ENCODE results near the gene PRAMEF12.
"Not testable (repeated sequence)": the region's sequence is repeated elsewhere in the genome, so short reads cannot be mapped to it uniquely, and the experiment has no call there.

Gene PRAMEF12

DNA sequence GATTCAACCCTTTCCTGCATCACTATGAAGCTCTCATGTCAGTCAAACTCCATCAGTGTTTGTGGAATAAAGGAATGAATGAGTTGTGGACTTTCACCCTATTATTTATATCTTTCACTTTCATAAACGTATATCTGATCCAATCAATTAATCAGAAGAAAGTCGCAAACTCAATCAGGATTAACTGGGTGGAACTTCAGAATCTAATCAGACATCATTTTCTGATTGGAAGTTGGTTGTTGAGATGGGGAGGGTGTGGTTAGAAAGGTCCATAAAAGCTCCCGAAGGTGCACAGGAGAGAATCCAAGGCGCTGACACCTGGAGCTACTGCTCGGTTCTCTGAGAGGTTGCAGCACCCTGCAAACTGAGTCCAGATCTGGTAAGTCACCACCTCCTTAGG is at the start of gene PRAMEF12:
TSS of gene PRAMEF12 (plus strand) at position 301 of the 400 bp plus-strand sequence. CDS start 1,130 bp downstream, outside the sequence.
- DNase-seq: no peak

DNA sequence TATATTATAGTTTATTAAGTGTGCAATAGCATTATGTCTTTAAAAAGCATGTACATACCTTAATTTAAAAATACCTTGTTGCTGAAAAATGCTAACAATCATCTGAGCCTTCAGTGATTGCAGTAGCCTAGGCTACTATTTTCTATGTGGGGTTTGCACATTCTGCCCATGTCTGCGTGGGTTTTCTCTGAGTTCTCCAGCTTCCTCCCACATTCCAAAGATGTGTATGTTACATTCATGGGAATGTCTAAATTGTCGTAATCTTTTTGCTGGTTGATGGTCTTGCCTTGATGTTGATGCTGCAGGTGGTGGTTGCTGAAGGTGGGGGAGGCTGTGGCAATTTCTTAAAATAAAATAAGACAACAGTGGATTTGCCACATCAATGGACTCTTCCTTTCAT is 45.1 kb upstream of the PRAMEF12 start:
- DNase-seq: no peak

DNA sequence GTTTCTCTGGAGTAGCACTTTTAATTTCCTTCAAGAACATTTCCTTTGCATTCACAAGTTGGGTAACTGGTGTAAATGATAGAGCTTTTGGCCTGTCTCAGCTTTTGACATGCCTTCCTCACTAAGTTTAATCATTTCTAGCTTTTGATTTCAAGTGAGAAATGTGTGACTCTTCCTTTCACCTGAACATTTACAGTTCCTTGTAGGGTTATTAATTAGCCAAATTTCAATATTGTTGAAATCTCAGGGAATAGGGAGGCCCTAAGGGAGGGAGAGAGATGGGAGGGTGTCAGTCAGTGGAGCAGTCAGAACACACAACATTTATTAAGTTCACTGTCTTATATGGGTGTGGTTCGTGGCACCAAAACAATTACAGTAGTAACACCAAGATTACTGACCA is 43.4 kb upstream of the PRAMEF12 start:
- DNase-seq: no peak

DNA sequence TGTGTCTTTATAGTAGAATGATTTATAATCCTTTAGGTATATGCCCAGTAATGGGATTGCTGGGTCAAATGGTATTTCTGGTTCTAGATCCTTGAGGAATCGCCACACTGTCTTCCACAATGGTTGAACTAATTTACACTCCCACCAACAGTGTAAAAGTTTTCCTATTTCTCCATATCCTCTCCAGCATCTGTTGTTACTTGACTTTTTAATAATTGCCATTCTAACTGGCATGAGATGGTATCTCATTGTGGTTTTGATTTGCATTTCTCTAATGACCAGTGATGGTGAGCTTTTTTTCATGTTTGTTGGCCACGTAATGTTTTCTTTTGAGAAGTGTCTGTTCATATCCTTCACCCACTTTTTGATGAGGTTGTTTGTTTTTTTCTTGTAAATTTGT is 42.5 kb upstream of the PRAMEF12 start:
- not testable (repeated sequence) for DNase-seq

DNA sequence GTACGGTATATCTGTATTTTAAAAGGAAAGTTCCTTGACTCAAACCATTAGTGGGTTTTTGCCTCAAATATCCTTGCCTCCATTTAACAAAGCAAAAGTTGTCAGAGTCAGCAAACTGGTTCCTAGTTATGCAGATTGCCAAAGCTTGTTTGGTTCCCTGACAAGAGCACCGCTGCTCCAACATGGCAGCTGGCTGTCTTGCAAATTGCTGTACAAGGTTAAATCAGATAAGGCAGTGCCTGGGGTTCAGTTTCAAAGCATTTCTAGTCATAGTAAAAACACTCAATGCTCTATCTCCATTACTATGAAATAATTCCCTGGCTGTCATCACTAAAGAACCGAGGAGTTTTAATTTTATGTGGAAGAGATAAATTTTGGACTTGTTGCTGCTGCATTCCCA is 38.9 kb upstream of the PRAMEF12 start:
- DNase-seq: no peak

DNA sequence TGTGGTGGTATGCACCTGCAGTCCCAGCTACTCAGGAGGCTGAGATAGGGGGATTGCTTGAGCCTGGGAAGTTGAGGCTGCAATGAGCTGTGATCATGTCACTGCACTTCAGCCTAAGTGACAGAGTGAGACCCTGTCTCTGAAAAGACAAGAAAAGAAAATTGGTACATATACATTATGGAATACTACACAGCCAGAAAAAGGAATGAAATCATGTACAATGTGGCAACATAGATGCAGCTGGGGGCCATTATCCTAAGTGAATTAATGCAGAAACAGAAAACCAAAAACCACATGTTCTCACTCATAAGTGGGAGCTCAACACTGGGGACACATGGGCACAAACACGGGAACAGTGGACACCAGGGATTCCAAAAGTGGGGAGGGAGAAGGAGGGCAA is 34.6 kb upstream of the PRAMEF12 start:
- DNase-seq: no peak

DNA sequence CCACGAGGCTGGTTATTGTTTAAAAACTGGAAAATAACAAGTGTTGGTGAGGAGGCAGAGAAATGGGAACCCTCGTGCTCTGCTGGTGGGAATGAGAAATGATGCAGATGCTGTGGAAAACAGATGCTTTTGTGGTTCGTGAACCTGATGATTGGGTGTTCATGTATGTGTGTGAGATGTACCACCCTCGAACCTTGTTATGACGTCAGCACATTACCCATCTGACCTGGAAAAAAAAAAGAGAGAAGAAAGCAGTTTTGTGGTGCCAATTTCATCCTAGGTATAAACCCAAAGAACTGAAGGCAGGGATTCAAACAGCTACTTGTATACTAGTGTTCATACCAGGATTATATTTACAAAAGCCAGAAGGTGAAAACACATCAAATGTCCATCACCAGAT is 33.9 kb upstream of the PRAMEF12 start:
- no peak for DNase-seq

DNA sequence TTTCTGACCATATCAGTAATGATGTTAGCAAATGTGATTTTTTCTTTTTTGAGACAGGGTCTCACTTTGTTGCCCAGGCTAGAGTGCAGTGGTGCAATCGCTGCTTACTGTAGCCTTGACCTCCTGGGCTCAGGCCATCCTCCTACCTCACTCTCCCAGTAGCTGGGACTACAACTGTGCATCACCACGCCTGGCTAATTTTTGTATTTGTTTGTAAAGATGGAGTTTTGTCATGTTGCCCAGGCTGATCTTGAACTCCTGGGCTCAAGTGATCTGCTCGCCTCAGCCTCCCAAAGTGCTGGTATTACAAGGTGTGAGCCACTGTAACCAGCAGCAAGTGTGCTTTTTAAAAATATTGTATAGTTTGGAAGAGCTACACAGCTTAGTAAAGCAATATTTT is 31.6 kb upstream of the PRAMEF12 start:
- no peak for DNase-seq

DNA sequence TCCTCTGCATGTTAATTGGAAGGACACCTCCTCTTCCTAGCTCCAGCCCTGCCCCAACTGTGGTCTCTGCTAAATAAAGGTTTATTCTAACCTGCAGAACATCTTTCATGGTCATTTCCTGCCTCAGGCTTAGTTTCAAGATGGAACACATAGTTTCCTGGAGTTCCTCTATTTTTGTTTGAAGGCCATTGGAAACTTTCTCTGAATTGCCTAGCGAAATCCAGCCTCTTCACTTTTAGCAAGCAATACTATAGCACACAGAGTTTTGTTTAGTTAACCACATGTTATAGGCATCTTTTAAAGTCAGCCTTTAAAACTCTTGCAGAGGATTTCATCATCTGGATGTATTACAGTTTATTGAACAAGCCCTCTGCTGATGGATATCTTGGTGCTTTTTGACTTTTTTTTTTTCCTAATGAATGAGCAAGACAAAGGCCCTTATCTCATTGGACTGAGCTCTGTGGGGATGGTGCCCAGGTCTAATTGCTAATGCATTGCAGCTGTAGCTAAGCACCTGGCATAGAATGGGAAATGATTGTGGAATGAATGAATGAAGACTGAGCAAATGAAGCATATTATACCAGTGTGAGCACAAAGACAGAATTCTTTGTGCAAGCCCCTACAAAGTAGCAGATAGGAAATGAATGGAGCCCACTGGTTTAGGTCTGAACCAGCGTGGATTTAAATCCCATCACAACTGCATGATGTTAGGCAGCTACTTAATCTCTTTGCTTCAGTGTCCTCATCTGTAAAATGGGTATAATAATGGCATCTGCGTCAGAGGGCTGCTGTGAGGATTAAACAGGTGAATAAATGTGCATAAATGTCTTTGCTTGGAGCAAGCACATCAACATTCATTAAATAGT is 28.2 kb upstream of the PRAMEF12 start:
- DNase-seq: no peak

DNA sequence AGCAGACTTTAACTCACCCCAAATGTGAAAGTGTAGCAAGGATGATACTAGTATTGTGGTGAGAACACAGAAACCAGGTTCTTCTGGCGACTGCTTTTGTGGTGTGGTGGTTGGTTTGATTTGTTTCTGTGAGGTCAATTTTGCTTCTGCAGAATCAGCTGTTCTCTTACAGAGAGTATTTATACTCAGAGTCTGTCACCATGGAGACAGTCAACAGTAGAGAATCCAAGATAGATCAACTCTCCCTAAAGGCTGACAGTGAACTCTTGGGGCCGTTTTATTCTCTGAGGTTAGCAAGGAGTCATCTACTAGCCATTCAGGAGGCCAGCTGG is 27.6 kb upstream of the PRAMEF12 start, which contains the start of gene CFAP107:
TSS of gene CFAP107 (plus strand) at position 209 of the 332 bp plus-strand sequence. CDS start 231 bp downstream, outside the sequence.
- no peak for DNase-seq

DNA sequence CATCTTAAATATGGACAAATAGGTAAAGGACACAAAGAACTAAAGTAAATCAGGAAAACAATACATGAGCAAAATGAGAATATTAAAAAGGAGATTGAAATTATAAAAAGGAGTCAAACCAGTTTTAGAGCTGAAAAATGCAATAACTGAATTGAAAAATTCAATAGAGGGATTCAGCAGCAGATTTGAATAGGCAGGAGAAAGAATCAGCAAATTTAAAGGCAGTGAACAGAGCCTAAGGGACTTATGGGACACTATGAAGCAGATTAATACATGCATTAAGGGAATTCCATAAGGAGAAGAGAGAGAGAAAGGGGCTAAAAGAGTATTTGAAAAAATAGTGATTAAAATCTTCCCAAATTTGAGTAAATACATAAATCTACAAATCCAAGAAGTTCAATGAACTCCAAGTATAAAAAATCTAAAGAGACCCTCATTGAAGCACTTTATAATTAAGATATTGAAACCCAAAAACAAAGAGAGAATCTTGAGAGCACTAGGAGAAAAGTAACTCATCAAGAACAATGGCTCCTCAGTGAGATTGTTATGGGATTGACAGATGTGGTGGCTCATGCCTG is 24.7 kb upstream of the PRAMEF12 start:
- DNase-seq: no peak

DNA sequence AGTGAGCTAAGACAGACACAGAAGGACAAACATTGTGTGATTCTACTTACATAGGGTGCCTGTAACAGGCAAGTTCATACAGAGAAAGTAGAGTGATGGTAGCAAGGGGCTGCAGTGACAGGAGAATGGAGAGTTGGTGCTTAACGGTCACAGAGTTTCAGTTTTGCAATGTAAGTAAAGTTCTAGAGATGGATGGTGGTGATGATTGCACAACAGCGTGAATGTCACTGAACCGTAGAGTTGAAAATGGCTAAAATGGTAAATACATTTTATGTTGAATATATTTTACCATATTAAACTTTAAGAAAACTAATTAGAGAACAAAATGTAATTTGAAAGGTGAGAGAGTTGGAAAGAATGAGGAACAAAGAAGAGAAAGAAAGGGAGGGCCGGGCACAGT is 18.8 kb upstream of the PRAMEF12 start:
- DNase-seq: no peak

DNA sequence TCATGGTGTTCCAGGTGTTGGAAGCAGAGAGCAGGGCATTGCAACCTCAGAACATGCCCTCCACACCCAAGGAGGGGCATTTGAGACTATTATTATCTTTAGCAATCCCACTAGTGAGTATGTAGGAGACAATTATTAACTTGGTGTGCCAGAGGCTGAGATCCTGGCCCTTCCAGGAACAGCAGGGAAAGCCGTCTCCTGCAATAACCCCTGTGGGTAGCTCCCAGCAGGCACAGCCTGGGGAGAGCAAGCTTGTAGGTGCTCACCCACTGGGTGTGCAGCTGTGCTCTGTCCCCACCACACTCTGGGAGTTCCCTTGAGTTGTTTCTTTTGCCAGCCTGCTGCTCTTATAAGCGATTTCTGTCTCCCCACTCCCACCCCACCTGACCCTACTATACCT is 17.3 kb upstream of the PRAMEF12 start:
- DNase-seq: no peak

DNA sequence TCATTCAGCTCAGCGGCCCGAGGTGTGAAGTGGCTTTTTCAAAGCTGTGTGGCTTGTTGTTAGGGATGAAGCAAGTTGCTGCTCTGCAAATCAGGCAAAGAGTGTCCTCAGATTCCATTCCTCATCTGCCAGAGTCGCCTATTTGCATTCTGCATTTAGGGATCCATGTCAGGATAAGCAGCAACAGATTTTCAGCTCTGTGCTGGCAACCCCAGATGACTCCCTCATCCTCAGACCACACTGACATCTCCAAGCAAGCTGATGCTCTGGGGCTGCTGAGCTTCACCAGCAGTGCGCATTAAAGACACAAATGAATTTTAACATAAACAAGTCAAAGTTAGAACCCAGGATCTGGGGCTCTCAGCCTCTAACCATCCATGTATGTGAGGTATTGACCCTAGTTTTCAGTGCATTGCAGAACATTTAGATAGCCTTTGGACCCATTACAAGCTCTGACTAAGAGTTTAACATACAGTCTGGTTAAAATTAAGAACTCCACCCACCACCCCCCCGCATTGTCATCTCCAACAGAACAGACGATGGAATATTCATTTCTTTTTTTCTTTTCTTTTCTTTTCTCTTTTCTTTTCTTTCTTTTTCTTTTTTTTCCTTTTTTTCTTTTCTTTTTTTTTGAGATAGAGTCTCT is 16.6 kb upstream of the PRAMEF12 start:
- no peak for DNase-seq

DNA sequence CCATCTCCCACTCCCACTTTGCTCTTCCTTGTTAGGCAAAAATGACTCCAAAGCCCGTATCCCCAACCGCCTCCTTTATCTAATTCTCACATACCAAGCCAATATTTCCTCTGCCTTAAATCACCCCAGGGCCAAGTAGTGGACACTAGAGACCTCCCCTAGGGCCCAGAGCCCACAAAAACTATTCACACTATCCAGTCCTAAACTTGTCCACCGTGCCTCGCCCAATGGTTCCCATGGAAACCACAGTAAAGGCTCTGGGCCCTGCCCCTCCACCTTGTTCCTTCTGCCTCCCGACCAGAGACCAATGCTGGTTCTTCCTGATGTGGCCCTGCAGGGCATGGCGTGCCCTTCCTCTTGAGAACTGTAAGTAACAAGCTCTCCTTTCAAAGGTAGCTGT is 15.7 kb upstream of the PRAMEF12 start:
- DNase-seq: no peak

DNA sequence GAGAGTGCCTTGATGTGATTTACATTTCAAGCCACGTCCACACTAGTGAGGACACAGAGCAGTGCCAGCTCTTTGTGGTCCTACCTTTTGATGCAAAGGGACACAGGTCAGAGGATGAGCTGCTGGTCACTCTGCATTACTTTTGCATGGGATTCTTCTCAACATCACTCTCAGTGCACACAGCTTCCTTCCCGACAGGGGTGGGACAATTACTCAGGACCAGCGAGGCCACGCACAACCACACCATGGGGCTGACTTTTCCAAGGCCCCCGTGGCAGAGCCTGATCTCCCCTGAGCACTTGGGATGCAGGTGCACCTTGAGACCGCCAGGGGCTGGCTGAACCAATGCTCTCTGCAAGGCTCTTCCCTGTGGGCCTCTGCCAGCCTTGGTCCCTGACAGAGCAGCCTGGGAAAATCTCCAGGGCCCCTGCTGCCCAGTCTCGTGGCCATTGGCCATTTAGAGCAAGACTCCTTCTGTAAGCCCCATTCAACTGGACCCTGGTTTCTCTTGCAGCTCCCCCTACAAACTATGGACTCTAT is 13.2 kb upstream of the PRAMEF12 start:
- DNase-seq: peak; percentile 13

DNA sequence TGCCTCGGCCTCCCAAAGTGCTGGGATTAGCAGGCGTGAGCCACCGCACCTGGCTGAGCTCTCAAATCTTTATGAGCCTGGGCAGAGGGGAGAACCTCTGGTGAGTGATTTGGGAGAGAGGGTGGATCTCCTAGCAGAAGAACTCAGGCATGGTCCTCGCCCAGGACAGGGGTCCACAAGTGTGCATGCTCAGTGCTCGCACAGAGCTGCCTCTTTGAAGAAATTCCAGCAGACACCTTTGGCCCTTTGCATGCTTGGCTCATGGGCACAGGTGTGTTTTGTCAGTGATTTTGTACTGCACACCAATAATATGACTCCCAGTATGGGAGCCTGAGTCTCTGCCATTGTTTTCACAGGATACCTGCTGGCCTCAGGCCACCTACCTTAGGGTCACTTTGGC is 11.8 kb upstream of the PRAMEF12 start:
- no peak for DNase-seq

DNA sequence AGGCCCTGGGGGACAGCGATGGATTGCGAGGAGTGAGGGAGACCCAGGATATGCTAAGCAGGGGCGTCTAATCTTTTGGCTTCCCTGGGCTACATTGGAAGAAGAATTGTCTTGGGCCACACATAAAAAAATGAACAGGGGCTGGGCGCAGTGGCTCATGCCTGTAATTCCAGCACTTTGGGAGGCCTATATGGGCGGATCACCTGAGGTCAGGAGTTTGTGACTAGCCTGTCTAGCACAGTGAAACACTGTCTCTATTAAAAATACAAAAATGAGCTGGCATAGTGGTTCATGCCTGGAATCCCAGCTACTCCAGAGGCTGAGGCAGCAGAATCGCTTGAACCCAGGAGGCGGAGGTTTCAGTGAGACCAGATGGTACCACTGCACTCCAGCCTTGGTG is 10.8 kb upstream of the PRAMEF12 start:
- no peak for DNase-seq

DNA sequence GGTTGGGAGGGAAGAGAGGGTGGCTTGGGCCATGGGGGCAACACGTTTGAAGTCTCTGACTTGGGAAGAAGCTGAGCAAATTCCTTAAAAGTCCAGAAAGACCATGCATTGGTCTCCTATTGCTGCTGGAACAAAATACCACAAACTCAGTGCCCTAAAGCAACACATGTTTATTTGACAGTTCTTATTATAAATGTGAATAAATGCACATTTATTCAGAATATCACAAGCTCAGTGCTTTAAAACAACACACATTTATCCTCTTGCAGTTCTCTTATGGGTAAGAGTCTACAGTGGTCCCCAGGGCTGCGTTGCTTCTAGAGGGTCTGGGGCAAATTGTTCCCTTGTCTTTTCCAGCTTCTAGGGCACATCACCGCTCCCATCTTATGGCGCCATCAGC is 10.1 kb upstream of the PRAMEF12 start:
- no peak for DNase-seq

DNA sequence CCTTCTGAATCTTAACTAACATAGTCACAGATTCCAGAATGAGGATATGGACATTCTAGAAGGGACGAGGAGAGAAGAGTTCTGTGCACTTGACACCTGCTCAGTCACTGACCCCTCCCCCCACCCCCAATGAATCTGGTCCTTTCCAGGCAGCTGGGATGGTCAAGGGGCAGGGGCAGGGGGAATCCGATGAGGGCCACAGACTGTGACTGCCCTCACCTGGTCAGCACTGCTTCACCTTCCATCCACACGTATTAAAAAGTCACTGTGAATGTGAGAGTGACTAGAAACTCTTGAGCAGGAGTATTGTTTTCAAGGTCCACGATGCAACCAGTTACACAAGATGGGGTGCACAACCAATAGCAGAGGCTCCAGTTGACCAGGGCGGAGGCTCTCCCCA is 9.5 kb upstream of the PRAMEF12 start:
- no peak for DNase-seq

DNA sequence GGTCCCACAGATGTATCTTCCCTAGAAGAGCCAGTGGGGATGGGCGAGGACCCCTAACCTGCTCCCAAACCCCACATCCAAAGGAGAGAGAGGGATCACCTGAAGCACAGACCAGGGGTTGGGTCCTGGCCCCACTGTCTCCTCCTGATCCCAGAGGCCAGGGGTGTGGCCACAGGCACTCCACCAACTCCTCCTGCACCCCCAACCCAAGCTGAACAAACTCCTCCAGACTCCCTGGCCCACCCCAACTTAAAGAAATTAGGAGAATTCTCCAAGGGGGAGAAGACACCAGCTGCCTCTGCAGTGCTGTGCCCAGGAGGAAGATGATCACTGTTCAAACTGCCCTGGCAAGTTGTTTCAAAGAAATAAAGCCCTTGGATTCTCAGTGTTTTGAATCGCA is 4.5 kb upstream of the PRAMEF12 start:
- no peak for DNase-seq

DNA sequence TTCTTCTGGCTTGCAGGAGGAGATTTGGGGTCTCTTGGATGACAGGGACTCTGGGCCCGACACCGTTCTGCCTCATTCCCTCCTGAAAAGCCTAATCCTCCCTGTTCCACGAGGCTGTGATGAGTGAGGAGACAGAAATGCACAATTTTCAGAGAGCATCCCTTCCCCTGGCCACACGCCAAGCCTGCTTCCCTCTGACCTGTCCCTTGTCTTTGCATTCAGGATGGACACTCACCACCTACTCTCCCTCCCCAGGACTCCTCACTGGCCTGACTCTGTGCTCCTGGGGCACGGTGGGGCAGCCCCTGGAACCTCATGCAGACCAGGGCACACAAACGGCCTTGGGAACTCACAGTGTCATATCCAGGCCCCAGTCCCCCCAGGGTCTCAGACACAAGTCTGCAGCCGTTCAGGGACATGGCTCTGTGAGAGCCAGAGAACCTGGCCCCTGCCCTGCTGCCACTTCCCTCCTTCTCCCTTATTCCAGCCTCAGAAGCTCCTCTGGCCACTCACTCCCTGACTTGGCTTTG is 3.5 kb upstream of the PRAMEF12 start:
- DNase-seq: no peak

DNA sequence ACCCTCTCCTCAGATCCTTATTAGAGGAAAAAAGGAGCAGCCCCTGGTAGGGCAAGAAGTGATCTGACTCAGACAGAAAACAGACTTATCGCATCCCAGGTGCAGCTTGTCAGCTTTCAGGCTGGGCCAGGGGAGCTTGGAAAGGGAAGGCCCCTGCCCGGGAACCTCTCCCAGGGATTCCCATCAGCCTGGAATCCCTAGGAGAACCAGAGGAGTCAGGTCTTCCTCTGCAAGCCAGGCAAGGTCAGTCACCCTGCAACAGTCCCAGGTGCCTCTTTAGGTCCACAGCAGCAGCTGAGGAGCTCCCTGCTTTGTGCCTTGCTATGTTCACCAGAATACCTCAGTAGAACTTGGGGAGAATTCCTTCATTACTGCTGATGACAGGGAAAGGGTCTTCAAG is 2.9 kb upstream of the PRAMEF12 start:
- DNase-seq: no peak

DNA sequence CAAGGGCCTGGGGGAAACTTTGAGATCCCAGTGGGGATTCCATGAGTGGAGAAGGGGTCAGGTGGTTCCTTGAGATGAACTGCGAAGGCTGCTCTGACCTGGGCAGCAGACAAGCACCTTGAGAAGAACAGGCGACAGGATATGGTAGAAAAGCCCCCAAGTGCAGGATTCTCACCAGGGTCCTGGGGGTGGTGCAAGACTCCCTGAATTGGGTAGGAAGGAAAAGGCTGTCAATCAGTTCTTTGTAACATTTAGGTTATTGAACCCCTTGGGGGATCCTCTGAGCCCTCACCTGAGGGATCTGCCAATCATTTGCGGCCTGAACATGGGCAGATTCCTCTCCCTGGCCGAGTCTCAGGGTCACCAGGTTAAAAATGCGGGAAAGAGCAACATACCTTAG is 2.4 kb upstream of the PRAMEF12 start:
- no peak for DNase-seq
